Mesothelial cell of epicardium (in vitro differentiated cells): ENCODE data around the gene TAS2R31. TPM values are rescaled to one million over a fixed set of nuclear protein-coding genes. Genes with fewer than 3 reads are reported as not detected.

ENCODE experiments used
- DNase-seq, 2 experiments: peaks; one replicate each; pipeline ENCODE4 v3.0.0; 2021; ENCODE audit warnings: low spot score in 2 of 2; ENCODE audit not compliant: unreplicated experiment in 2 of 2
- H3K27ac Mint-ChIP-seq: 2 replicates; pipeline ENCODE4 v1.8.0; 2021; ENCODE audit warnings: mixed read lengths
- H3K27me3 Mint-ChIP-seq: 2 replicates; pipeline ENCODE4 v1.8.0; 2021; ENCODE audit warnings: low read depth, mixed read lengths
- H3K36me3 Mint-ChIP-seq: 2 replicates; pipeline ENCODE4 v1.8.0; 2021; ENCODE audit warnings: mixed read lengths
- H3K4me1 Mint-ChIP-seq: 2 replicates; pipeline ENCODE4 v1.8.0; 2021; ENCODE audit warnings: mixed read lengths
- H3K4me3 Mint-ChIP-seq: 2 replicates; pipeline ENCODE4 v1.8.0; 2021; ENCODE audit warnings: mild to moderate bottlenecking, moderate library complexity, mixed read lengths
- H3K9me3 Mint-ChIP-seq: 2 replicates; pipeline ENCODE4 v1.8.0; 2021; ENCODE audit warnings: mixed read lengths
- total RNA-seq: library from RNA; stranded (reverse); gene quantifications from 3 replicates; pipeline ENCODE4 v1.2.1, GENCODE V29; 2021
- TF ChIP-seq, protein P1 (sequence below): fragments of 200-600 bp; sonication (generic); IDR thresholded peaks from one replicate; pipeline ENCODE4 v1.5.0; 2021; ENCODE audit warnings: antibody characterized with exemption; ENCODE audit not compliant: unreplicated experiment

Gene TAS2R31, protein sequence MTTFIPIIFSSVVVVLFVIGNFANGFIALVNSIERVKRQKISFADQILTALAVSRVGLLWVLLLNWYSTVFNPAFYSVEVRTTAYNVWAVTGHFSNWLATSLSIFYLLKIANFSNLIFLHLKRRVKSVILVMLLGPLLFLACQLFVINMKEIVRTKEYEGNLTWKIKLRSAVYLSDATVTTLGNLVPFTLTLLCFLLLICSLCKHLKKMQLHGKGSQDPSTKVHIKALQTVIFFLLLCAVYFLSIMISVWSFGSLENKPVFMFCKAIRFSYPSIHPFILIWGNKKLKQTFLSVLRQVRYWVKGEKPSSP
- 9.3 to 9.7 TPM (median 9.5 TPM) in 3 replicates for total RNA-seq

DNA sequence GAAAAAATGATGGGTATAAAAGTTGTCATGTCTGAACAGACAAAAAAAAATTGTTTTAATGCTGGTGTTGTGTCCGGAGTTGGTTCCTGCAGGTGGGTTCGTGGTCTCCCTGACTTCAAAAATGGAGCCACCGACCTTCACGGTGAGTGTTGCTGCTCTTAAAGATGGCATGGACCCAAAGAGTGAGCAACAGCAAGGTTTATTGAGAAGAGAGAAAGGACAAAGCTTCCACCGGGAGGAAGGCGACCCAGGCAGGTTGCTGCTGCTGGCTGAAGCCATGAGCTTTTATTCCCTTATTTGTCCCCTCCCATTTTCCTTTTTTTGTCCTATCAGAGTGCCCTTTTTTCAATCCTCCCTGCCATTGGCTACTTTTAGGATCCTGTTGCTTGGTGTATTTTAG, at the start of gene TAS2R31:
Gene TAS2R31, minus strand, starts transcription at position 101 of the 400 bp plus-strand sequence. Its CDS starts 72 bp downstream, at position 29.
- TF ChIP-seq, protein P1, sequence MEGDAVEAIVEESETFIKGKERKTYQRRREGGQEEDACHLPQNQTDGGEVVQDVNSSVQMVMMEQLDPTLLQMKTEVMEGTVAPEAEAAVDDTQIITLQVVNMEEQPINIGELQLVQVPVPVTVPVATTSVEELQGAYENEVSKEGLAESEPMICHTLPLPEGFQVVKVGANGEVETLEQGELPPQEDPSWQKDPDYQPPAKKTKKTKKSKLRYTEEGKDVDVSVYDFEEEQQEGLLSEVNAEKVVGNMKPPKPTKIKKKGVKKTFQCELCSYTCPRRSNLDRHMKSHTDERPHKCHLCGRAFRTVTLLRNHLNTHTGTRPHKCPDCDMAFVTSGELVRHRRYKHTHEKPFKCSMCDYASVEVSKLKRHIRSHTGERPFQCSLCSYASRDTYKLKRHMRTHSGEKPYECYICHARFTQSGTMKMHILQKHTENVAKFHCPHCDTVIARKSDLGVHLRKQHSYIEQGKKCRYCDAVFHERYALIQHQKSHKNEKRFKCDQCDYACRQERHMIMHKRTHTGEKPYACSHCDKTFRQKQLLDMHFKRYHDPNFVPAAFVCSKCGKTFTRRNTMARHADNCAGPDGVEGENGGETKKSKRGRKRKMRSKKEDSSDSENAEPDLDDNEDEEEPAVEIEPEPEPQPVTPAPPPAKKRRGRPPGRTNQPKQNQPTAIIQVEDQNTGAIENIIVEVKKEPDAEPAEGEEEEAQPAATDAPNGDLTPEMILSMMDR: no peak
- Mint-ChIP-seq H3K36me3 (peaks cover 37% of the 10 kb centered on the region), H3K4me3 (no peak within 1 kb of the TSS), H3K27ac (no peak within 1 kb of the TSS), H3K27me3 (no peaks in the 10 kb centered on the region), H3K9me3 (peaks cover 10% of the 10 kb centered on the region), H3K4me1 (no peaks in the 10 kb centered on the region)
- DNase-seq: no peak

DNA sequence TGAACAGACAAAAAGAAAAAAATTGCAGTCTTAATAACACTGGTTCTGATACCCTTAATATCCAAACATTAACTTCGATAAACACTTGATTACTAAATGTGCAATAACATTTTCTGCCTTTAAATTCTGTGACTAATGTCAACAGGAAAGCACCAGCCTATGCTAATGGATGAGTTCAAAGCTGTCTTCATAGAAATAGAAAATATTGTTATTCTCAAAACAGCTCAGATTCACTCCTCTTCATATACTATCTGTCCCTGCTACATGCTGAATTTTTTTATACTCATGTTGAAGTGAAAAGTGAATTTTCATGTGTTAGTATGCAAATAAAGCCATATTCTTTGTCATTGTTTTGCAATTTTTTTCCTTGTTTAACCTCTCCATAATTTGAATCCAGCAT, 47.0 kb upstream of the TAS2R31 start:
- H3K9me3 Mint-ChIP-seq: peaks cover 11% of the 10 kb centered on the region
- no peak for DNase-seq
- H3K4me3 Mint-ChIP-seq: no peak overlapping the region
- no peaks in the 10 kb centered on the region for H3K4me1 Mint-ChIP-seq
- H3K36me3 Mint-ChIP-seq: peaks cover 18% of the 10 kb centered on the region
- H3K27ac Mint-ChIP-seq: no peak overlapping the region
- TF ChIP-seq, protein P1: no peak
- H3K27me3 Mint-ChIP-seq: no peaks in the 10 kb centered on the region

DNA sequence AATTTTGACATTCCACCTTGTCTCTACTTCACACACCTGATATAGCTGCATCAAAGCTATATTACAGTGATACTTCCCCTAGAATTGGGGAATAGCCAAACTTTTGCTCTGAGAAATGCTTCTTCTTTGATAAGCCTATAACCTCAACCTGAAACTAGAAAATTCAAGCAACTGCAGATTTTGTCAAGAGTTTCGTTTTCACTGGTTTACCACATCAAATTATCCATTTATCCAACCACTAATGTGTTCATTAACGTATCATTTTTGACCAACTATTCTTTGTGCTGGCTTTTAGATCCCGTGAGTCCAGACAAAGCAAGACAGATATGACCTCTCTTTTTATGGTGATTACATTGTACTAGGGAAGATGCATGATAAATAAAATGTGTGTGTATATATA, 44.4 kb upstream of the TAS2R31 start:
- Mint-ChIP-seq H3K27me3 (no peaks in the 10 kb centered on the region), H3K9me3 (peaks cover 4% of the 10 kb centered on the region), H3K4me3 (no peak overlapping the region), H3K4me1 (peaks cover 3% of the 10 kb centered on the region), H3K27ac (no peak overlapping the region), H3K36me3 (peaks cover 16% of the 10 kb centered on the region)
- TF ChIP-seq, protein P1: no peak
- no peak for DNase-seq

DNA sequence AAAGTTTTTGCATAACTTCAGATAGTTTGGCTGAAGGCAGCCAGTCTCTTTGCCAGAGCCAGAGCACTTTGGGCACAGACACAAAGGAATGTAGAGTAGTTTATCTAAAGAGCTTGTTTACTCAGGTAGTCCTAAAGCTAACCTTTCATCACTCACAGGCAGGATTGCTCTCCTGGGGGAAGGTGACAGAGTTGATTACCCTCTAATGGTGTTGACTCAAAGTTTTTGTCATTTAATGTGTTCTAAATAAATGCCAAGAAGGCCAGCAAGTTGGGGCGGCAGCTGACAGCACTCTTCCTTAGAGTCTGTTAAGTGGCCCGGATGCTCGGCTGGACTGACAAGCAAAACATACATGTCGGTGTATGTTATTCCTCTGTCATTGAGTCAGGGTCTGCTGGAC, 40.2 kb upstream of the TAS2R31 start:
- Mint-ChIP-seq H3K9me3 (peaks cover 5% of the 10 kb centered on the region), H3K27me3 (no peaks in the 10 kb centered on the region), H3K36me3 (peaks cover 11% of the 10 kb centered on the region), H3K4me1 (peaks cover 3% of the 10 kb centered on the region), H3K27ac (no peak overlapping the region), H3K4me3 (no peak overlapping the region)
- DNase-seq: no peak
- TF ChIP-seq, protein P1: no peak

DNA sequence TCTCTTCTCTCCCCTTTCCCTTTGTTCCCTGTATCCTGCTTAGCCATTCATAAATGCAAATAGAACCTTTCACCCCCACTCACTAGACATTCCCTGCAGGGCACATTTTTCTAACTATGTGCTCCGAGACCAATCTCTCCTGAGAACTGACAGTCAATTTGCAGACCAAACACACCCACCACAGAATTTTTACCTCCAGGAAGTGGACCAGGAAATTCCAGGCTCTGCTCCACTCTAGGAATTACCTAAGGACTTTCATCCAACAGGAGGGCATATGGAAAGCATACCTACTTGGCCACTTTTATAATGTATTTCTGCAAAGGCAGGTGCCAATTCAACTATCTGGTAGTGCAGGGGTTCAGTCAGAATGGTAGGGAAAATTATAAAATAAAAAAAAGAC, 39.8 kb upstream of the TAS2R31 start:
- H3K4me1 Mint-ChIP-seq: peaks cover 3% of the 10 kb centered on the region
- peaks cover 11% of the 10 kb centered on the region for H3K36me3 Mint-ChIP-seq
- H3K9me3 Mint-ChIP-seq: peaks cover 5% of the 10 kb centered on the region
- H3K27me3 Mint-ChIP-seq: no peaks in the 10 kb centered on the region
- no peak overlapping the region for H3K4me3 Mint-ChIP-seq
- TF ChIP-seq, protein P1: no peak
- H3K27ac Mint-ChIP-seq: peak overlapping the region; percentile 24
- DNase-seq: no peak
